Measurements from ENCODE around the gene ADISSP.

ADISSP gene

DNA sequence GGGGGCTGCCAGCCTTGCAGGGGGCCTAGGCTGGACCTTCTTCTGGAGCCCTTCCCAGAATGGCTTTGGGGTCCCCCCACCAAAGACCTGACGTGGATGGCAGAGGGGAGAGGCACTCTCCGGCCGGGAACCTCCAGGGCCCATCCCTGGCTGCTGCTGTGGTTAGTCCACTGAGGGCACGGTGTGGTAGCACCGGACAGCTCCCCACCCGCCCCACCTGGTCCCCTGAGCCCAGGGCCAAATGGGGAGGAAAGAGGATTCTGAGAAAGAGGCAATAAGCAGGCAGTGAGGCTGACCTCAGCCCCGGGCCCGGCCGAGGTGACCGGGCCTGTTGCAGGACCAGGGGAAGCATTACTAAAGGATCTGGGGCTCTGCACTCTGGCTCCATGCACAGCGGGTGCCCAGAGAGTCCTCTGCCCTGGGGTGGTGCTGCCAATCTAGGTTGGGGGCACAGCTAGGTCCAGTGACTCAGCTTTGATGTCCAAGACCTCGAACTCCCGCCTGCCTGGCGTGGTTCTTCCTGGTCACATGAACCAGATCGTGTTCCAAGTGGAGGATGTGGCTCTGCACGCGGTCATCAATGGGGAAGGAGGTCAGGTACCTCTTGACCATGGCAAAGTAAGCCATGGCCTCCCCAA, 16.8 kb upstream of the ADISSP start (continued):
- TF ChIP-seq, protein P1, sequence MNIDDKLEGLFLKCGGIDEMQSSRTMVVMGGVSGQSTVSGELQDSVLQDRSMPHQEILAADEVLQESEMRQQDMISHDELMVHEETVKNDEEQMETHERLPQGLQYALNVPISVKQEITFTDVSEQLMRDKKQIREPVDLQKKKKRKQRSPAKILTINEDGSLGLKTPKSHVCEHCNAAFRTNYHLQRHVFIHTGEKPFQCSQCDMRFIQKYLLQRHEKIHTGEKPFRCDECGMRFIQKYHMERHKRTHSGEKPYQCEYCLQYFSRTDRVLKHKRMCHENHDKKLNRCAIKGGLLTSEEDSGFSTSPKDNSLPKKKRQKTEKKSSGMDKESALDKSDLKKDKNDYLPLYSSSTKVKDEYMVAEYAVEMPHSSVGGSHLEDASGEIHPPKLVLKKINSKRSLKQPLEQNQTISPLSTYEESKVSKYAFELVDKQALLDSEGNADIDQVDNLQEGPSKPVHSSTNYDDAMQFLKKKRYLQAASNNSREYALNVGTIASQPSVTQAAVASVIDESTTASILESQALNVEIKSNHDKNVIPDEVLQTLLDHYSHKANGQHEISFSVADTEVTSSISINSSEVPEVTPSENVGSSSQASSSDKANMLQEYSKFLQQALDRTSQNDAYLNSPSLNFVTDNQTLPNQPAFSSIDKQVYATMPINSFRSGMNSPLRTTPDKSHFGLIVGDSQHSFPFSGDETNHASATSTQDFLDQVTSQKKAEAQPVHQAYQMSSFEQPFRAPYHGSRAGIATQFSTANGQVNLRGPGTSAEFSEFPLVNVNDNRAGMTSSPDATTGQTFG (tag by site-specific recombination; IDR thresholded peaks at IDR 0.05; ENCODE audit: borderline replicate concordance), result no peak
- TF ChIP-seq ZNF146 (tag by site-specific recombination; IDR thresholded peaks at IDR 0.05) (no peak), ZNF747 (tag by site-specific recombination; IDR thresholded peaks at IDR 0.05) (no peak), HIC1 (tag by site-specific recombination; IDR thresholded peaks at IDR 0.05) (peak; percentile 67), ZNF518A (tag by site-specific recombination; conservative IDR thresholded peaks at IDR 0.05; ENCODE audit: low read depth) (no peak), ZNF292 (tag by site-specific recombination; IDR thresholded peaks at IDR 0.05; ENCODE audit: borderline replicate concordance, low read depth) (no peak), ZNF785 (tag by site-specific recombination; IDR thresholded peaks at IDR 0.05) (no peak), ZNF560 (tag by site-specific recombination; IDR thresholded peaks at IDR 0.05; ENCODE audit: borderline replicate concordance) (no peak), ZNF544 (tag by site-specific recombination; IDR thresholded peaks at IDR 0.05) (no peak), GLIS1 (tag by site-specific recombination; IDR thresholded peaks at IDR 0.05) (no peak), GLIS2 (tag by site-specific recombination; IDR thresholded peaks at IDR 0.05) (peak; percentile 37; the same call in 1 of the 2 replicates)
- TF ChIP-seq, protein P2, sequence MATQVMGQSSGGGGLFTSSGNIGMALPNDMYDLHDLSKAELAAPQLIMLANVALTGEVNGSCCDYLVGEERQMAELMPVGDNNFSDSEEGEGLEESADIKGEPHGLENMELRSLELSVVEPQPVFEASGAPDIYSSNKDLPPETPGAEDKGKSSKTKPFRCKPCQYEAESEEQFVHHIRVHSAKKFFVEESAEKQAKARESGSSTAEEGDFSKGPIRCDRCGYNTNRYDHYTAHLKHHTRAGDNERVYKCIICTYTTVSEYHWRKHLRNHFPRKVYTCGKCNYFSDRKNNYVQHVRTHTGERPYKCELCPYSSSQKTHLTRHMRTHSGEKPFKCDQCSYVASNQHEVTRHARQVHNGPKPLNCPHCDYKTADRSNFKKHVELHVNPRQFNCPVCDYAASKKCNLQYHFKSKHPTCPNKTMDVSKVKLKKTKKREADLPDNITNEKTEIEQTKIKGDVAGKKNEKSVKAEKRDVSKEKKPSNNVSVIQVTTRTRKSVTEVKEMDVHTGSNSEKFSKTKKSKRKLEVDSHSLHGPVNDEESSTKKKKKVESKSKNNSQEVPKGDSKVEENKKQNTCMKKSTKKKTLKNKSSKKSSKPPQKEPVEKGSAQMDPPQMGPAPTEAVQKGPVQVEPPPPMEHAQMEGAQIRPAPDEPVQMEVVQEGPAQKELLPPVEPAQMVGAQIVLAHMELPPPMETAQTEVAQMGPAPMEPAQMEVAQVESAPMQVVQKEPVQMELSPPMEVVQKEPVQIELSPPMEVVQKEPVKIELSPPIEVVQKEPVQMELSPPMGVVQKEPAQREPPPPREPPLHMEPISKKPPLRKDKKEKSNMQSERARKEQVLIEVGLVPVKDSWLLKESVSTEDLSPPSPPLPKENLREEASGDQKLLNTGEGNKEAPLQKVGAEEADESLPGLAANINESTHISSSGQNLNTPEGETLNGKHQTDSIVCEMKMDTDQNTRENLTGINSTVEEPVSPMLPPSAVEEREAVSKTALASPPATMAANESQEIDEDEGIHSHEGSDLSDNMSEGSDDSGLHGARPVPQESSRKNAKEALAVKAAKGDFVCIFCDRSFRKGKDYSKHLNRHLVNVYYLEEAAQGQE (tag by site-specific recombination; IDR thresholded peaks at IDR 0.05), result peak; percentile 78
